Measurements from ENCODE around the gene TENM4.

GRCh38 chr11:79487412-79487811 lies 46.6 kb upstream of the TENM4 start:
- TF ChIP-seq CTCF (IDR thresholded peaks at IDR 0.05; ENCODE audit: low read depth, low read length, missing input control), result no peak
- no peak for TF ChIP-seq JUND (IDR thresholded peaks at IDR 0.05)
- no peak for TF ChIP-seq RAD21 (IDR thresholded peaks at IDR 0.05)
- TF ChIP-seq MAX (IDR thresholded peaks at IDR 0.05), result no peak
- no peak for TF ChIP-seq ZBTB33 (IDR thresholded peaks at IDR 0.05)
- TF ChIP-seq EGR1 (IDR thresholded peaks at IDR 0.05; ENCODE audit: low read depth in 2 of 2), result no peak
- TF ChIP-seq TAF1 (conservative IDR thresholded peaks at IDR 0.05), result no peak
- TF ChIP-seq REST (IDR thresholded peaks at IDR 0.05), result no peak
- no peak for TF ChIP-seq FOXA1 (IDR thresholded peaks at IDR 0.05)
- no peak for TF ChIP-seq HNF4G (IDR thresholded peaks at IDR 0.05)
- no peak for TF ChIP-seq YY1 (IDR thresholded peaks at IDR 0.05)
- no peak for TF ChIP-seq RXRA (IDR thresholded peaks at IDR 0.05)
- TF ChIP-seq SP1 (IDR thresholded peaks at IDR 0.05), result no peak
- no peak for TF ChIP-seq GABPA (IDR thresholded peaks at IDR 0.05 in 1 of 2, conservative IDR thresholded peaks at IDR 0.05 in 1 of 2)
